ENCODE measurements around the gene RBFA. TPM values are rescaled to one million over a fixed set of nuclear protein-coding genes. Genes with fewer than 3 reads are reported as not detected.

The RBFA gene
- total and polyA plus RNA-seq, 2 of the 13 experiments (the other 11 are each of a cell fraction or from before 2014, with no cell fraction given): 29.7 to 42.4 TPM

DNA sequence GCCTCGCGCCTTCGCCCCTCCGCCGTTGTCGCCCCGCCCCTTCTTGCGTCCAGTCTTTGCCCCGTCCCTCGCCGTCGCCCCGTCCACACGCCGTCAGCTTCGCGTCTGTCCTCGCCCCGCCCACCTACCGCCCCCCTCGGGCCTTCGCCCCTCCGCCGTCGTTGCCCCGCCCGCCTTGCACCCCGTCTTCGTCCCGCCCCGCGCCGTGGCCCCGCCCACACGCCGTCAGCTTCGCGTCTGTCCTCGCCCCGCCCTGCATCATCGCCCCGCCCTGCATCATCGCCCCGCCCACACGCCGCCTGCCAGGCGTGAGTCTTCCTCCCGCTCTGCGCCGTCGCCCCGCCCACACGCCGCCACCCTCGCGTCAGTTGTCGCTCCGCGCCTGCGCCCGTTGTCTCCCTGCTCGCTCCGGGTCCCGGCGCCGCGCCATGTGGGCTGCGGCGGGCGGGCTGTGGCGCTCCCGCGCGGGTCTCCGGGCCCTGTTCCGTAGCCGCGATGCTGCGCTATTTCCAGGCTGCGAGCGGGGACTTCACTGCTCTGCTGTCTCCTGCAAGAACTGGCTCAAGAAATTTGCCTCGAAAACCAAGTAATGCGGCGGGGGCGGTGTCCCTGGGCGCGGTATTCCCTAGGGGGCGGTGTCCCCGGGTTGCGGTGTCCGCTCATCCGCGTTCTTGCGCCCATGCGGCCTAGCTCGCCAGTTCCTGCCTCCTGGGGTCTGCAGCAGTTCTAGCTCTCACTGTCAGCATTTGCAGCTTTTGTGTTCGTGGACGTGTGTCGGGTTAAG lies at the start of gene RBFA (continued):
- TF ChIP-seq, protein P1, sequence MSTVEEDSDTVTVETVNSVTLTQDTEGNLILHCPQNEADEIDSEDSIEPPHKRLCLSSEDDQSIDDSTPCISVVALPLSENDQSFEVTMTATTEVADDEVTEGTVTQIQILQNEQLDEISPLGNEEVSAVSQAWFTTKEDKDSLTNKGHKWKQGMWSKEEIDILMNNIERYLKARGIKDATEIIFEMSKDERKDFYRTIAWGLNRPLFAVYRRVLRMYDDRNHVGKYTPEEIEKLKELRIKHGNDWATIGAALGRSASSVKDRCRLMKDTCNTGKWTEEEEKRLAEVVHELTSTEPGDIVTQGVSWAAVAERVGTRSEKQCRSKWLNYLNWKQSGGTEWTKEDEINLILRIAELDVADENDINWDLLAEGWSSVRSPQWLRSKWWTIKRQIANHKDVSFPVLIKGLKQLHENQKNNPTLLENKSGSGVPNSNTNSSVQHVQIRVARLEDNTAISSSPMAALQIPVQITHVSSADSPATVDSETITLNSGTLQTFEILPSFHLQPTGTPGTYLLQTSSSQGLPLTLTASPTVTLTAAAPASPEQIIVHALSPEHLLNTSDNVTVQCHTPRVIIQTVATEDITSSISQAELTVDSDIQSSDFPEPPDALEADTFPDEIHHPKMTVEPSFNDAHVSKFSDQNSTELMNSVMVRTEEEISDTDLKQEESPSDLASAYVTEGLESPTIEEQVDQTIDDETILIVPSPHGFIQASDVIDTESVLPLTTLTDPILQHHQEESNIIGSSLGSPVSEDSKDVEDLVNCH (CRISPR knock-in tag; IDR thresholded peaks at IDR 0.05): no peak
- TF ChIP-seq ZSCAN31 (CRISPR knock-in tag; IDR thresholded peaks at IDR 0.05; ENCODE audit: low read depth) (no peak; the same call in 1 of the 2 replicates), KMT2B (CRISPR knock-in tag; IDR thresholded peaks at IDR 0.05) (no peak), SP2 (CRISPR knock-in tag; IDR thresholded peaks at IDR 0.05) (no peak), HMGA1 (CRISPR knock-in tag; conservative IDR thresholded peaks at IDR 0.05) (no peak), HMG20A (CRISPR knock-in tag; IDR thresholded peaks at IDR 0.05; ENCODE audit: borderline replicate concordance) (no peak), SMARCE1 (IDR thresholded peaks at IDR 0.05; ENCODE audit: borderline replicate concordance) (no peak), KIAA2018 (CRISPR knock-in tag; IDR thresholded peaks at IDR 0.05; ENCODE audit: borderline replicate concordance) (0 out of 2 replicates have a peak, but pooled peaks have one; percentile 49), THAP7 (CRISPR knock-in tag; IDR thresholded peaks at IDR 0.05) (peak; percentile 49; the same call in 1 of the 2 replicates), MLX (CRISPR knock-in tag; IDR thresholded peaks at IDR 0.05) (no peak), HOXD1 (CRISPR knock-in tag; IDR thresholded peaks at IDR 0.05) (no peak; the same call in 1 of the 2 replicates), ZFP91 (CRISPR knock-in tag; IDR thresholded peaks at IDR 0.05; ENCODE audit: borderline replicate concordance) (peak; percentile 83; the same call in 1 of the 2 replicates), SMAD9 (CRISPR knock-in tag; IDR thresholded peaks at IDR 0.05) (no peak), MED13 (CRISPR knock-in tag; IDR thresholded peaks at IDR 0.05) (no peak; the same call in 1 of the 2 replicates), ZNF264 (CRISPR knock-in tag; IDR thresholded peaks at IDR 0.05) (no peak), ZNF543 (CRISPR knock-in tag; IDR thresholded peaks at IDR 0.05) (peak; percentile 59; the same call in 1 of the 2 replicates)

Measured in HepG2 (cell line).